Loucy (cell line): ENCODE measurements around the gene MRPS27.

Source experiments
- CTCF ChIP-seq: fragments of 200-600 bp; sonication (generic); conservative IDR thresholded peaks from 2 replicates; pipeline ENCODE4 v1.5.1; 2014; ENCODE audit warnings: mild to moderate bottlenecking, antibody characterized with exemption, low read length
- EZH2phosphoT487 ChIP-seq: fragments of 200-600 bp; IDR thresholded peaks from 2 replicates; pipeline ENCODE4 v1.6.1; 2018; ENCODE audit warnings: antibody characterized with exemption, mild to moderate bottlenecking, moderate library complexity, borderline replicate concordance

GRCh38 chr5:72252008-72252407, 68.0 kb downstream of the MRPS27 start:
- no peak for TF ChIP-seq CTCF
- no peak for TF ChIP-seq EZH2phosphoT487
